Activated gamma-delta T cell treated with anti-CD3 and anti-CD28 coated beads, Interleukin-2, amount 50 U/mL, for 16 hours (primary cell): Measurements from ENCODE around the gene ZNF184.

Experiments used
- DNase-seq: peaks from one replicate; pipeline ENCODE4 v3.0.0-alpha.2; 2020; ENCODE audit warnings: low read depth

Gene ZNF184

DNA sequence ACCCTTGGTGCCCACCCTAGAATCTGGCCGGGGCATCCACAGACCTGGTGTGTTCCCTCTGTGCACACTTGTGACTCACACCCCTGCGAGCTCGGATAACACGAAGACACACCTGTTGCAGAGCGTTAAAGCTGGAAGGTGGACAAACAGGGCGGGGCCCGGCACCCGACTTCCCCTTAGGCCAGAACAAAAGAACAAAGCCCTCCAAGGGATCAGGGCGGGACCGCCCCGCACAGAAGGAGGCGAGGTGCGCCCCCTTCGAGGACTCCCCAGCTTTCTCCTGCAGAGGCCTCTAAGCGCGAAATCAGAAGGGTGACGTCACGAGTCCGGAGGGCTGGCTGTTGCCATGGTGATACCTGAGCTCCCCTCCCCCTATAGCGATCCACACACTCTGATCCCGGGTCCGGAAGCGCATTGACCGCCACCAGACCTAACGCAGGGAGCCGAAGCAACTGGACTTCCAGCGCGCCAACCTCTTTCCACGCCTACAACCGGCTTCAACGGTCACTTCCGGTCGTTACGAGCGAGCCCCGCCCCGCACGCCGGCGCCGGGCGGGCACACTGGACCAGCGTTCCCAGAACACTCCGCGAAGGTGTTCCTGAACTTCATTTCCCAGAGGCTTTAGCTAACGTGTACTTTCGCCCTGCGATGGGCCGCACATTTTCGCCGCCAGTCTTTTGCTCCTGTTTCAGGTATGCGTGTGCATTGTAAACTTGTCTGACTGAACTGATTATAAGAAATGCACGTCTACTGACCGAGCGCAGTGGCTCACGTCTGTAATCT is at the start of gene ZNF184:
Gene ZNF184, minus strand, starts transcription at position 489 of the 784 bp plus-strand sequence. CDS start 811 bp downstream, outside the sequence.
- DNase-seq: peak; percentile 77

DNA sequence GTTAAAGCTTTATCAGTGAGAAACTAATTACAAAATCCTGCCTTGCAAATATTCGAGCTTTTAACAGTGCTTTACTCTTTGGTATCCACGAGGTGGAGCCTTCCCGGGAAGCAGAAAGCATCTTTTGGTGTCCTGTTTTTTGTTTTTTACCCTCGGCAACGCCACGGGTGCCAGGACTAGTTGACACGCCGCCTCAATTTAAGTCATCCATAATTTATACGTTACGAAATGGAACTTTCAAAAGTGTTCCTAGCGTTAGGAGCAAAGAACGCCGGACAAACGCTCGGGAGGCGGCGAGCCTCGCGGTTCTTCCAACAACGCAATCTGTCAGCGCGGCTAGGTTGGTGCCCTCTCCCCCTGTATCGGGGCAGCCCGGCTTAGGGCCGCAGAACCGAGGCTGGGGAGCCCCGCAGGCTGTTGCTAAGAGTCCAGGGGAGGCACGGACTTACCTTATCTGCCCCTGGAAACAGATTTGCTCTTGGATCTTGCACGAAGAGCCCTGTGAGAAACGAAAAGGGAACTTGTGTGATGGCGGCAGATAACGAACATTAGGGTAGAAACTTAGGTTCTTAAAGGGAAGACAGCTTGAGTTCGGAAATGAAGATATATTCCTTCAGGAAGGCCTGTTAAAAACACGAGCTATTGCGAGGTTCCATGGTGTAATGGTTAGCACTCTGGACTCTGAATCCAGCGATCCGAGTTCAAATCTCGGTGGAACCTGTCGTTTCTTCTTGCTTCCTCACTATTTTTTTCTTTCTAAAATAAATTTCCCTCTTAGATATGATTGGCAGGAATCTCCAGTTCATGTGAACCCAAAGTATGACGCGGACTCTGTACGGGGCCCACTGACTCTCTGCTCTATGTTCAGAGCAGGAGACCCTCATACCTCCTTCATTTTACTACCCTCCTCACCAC is 46.2 kb upstream of the ZNF184 start:
- DNase-seq: peak; percentile 41

DNA sequence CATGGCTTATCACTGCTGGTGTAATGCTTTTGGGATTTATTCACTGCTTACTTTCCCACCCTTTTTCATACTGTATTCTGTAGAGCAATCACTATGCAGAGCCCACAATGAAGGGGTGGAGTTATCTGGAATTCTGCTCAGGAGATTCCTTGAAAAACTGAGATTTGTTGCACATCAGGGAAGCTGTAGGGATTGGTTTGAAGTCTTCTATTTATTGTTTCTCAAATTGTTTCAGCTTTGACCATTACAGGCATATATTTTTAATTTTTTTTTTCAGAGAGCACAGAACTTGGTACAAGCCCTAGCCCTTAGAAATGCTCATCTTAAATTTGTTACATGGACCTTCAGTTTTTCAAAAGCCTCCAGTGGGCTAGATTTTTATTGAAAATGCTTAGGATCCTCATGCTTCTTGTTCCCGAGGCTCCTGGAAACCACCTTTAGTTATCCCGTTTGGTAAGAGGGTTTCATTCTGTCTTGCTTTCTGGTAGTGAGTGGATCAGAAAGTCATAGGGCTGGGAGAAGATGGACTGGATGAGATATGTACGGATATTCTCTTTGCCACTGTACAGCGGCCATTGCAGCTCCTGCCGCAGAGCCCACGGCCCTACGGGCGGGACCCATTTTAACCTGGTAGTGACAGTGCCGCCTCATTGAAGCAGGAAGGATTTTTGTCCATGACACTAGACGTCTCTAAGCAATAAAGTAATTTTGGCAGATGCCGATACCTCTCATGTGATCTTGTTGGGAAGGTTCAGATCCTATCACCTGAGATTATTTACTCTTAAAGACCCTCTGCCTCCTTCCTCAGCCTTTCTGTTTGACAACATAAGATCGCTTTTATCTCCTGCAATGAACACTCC is 45.3 kb upstream of the ZNF184 start:
- no peak for DNase-seq

DNA sequence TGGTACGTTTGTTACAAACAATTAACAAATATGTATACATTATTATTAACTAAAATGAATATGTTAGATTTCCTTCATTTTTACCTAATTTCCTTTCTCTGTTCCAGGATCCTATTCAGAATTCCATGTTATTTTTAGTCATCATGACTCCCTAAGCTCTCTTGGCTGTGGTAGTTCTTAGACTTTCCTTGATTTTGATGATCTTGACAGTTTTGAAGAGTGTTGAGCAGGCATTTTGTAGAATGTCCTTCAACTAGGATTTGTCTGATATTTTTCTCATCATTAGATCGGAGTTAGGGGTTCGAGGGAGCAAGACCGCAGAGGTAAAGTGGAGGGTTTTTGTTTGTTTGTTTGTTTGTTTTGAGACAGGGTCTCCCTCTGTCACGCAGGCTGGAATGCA is 44.3 kb upstream of the ZNF184 start:
- no peak for DNase-seq

DNA sequence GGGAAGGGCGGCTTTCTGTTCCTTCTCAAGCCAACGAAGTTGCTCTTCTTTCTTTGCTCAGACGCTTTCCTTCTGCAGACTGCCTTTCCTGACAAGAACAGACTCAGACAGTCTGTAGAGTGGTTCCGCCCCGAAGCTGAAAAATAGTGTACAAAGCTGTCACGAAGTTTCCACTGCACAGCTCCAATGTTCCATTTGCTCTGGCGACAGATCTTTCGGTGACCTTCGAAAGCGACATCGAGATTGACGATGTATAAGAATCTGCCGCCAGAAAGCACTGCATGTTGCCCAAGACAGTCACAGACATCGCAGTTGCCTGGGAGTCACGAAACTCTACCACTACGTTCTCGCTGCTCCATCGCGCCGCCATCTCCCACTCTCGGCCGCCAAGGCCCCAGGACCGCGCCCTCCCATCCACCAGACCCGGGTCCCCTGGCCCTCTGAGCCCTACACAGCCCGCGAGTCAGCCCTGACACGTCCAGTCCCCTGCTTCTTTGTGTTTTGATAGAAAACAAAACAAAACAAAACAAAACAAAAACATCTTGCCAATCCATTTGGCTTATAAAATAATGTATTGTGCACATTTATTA is 42.1 kb upstream of the ZNF184 start:
- no peak for DNase-seq

DNA sequence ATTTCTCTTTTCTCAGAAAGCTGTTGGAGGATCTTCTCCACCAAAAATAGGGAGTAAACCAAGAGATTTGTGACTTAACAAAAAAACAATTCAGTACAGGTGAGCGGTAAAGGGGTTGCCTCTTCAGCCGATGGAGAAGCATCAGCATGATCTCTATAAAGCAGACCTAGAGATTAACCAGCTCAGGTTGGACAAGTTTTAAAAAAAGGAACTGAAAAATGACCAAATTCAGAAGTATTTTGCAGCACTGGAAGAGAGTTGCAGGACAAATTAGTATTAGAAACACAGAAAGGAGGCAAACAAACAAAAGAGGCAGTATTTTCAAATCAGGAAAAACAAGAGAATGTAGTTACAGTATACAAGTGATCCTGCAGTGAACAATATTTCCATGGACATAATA is 39.6 kb upstream of the ZNF184 start:
- no peak for DNase-seq

DNA sequence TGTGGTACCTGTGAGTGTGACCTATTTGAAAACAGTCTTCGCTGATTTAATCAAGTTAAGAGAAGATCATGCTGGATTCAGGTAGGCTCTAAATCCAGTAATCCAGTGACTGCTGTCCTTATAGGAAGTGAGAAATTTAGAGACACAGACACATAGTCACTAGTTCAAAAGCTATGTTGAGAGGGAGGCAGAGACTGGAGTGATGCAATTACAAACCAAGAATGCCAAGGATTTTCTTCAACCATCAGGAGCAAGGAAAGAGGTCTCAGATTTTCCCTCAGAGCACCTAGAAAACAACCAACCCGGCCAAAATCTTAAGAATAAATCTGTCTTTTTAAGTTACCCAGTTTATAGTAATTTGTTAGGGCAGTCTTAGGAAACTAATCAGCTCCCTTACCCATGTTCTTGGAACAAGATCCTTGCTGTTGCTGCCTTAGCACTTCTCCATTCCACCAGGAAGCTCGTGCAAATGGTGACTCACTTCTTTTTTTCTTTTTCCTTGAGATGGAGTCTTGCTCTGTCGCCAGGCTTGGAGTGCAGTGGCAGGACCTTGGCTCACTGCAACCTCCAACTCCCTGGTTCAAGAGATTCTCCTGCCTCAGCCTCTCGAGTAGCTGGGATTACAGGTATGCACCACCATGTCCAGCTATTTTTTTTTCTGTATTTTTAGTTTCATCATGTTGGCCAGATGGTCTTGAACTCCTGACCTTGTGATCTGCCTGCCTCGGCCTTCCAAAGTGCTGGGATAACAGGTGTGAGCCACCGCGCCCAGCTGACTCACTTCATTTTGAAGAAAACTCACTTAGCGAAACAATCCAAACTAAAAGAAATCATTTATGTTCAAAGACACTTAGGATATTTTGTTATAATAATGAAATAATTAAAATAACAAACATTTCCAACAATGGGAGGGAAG is 34.4 kb upstream of the ZNF184 start:
- DNase-seq: no peak

DNA sequence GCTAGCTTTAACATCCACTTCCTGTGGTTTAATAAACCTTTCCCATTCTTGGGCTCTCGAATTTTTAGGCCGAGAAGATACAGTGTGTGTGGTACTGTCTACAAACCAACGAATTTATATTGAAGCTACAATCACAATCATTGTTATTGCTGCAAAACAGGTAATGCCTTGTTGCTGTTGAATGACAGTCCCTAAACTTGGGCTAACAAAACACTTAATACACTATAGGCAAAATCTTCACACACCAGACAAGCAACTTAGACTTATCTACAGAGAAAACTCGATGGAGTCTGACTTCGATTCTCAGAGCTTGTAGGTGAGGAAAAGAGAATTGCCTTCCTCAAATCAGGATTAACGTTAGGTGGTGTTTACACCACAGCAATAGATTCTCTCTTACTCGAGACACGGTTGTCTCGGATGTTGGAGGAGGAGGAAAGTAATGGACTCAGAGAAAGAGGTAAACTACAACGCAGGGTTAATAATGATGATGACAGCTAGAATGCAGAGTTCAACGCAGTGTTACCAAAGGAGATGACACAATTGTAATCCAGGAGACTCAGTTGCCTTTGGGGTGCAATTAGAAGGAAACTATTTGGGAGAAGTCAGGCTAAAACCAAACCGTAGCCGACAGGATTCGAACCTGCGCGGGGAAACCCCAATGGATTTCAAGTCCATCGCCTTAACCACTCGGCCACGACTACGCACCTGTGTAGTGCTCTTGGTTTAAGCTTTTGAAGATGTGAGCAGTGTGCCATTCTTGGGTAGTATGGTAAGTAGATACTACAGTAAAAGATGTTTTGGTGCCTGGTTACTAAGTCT is 32.5 kb upstream of the ZNF184 start:
- no peak for DNase-seq

DNA sequence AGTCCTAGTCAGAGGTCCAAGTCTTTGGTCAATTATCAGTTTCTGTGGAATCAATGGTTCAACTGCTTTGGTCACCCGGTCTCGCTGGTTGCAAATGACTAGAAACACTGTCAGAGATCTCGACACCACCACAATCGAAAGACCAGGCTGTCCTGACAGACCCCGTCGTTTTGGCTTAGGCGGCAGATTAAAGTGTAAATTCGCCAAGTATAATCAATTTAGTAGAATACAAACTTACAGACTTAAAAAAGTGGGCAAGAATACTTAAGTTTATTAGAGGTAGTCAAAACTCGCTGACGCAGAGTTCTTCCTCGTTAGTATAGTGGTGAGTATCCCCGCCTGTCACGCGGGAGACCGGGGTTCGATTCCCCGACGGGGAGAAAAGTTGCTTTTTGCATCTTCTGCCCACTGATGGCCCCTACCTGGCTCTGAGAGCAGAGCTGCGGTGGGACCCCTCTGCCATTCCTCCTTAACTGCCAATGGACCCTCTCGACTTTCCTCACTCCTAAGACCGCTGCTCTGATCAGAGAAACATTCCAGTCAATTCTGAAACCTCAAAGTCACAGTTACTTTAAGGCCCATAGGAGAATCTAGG is 30.6 kb upstream of the ZNF184 start:
- peak; percentile 79 for DNase-seq

DNA sequence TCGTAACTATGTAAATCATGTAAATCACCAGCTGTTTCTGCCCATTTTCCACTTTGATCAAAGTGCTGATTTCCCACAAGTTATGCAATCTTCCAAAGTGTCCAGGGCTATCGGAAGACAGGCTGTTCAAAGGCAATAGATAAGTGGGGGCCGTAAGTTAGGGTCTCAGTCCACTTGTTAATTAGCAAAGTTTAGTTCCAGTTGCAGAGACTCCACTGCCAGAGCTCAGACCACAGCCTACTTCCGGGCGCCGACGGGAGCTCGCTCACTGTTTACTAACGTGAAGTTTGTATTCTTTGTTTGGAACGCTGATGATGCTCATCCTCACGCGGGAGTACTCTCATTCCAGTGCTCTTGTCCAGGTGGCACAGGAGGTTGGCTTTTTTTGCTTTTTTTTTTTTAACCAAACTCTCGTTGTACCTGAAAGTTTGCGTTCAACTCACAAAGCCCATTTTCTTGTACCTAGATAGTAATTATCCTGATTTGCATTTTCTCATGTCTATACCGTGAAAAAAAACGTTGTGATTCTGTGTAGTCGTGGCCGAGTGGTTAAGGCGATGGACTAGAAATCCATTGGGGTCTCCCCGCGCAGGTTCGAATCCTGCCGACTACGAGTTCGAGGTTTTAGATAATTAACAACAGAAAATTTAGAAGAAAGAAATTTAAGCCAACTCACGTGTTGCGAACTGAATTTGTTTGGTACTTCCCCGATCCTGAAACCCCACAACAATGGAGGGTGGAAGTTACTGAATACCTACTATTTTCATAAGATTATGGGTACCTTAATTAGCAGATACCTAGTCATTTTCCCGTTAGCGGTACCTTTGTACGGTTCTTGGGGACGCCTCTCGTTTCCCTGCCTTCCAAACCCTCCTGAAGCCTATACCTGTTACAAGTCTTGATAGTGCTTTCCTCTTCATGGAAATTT is 29.9 kb upstream of the ZNF184 start:
- DNase-seq: peak; percentile 45

DNA sequence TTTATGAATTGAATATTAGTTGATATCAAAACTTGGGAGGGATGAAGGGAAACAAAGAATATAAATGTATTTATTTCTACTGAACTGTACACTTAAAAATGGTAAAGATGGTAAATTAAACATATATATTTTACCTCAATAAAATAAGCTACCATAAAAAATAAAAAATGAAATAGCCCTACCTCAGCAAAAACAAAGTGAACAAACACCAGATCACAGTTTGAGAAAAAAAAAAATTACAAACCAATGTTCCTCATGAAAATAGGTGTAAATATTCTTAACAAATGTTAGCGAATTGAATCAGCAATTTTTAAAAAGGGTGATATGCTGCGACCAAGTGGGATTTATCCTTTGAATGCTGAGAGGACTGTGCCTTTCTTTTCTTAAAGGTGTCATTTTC is 28.3 kb upstream of the ZNF184 start:
- no peak for DNase-seq

DNA sequence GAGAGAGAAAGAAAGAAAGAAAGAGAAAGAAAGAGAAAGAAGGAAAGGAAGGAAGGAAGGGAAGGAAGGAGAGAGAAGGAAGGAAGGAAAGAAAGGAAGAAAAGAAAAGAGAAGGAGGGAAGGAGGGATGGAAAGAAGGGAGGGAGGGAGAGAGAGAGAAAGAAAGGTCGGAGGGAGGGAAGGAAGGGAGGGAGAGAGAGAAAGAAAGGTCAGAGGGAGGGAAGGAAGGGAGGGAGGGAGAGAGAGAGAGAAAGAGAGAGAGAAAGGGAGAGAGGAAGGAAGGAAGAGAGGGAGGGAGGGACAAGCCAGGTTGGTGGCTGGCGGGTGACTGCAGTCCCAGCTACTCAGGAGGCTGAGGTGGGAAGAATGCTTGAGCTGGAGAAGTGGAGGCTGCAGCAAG is 27.3 kb upstream of the ZNF184 start:
- DNase-seq: no peak

DNA sequence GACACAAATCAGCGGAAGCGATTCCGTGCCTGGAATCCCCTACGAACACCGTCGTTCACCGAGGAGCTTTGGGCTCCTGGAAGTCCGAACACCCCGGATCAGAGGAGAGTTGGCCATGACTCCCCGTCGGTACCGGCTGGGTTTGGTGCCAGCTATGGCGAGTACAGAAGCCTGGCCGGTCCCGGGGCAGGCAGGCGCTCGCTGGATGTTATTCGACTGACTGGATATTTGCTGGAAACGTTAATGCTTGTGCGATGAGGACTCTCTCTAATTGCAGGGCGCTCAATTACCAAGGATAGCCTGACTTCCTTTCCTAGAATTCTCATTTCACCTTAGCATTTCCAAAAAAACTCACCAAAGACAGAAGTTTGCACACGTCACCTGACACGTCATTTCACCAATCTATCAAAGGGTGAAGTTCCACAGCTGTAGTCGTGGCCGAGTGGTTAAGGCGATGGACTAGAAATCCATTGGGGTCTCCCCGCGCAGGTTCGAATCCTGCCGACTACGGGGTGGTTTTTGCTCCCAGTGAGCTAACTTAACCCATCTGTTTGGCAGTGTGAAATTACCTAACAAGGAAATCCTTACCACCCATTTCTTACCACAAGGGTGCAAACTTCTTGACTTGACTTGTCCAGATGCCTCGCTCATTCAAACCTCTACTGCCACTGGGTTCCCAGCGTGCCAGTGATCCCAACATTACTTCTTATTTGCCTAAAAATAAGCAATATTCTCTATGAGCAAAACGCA is 22.7 kb upstream of the ZNF184 start:
- DNase-seq: no peak

DNA sequence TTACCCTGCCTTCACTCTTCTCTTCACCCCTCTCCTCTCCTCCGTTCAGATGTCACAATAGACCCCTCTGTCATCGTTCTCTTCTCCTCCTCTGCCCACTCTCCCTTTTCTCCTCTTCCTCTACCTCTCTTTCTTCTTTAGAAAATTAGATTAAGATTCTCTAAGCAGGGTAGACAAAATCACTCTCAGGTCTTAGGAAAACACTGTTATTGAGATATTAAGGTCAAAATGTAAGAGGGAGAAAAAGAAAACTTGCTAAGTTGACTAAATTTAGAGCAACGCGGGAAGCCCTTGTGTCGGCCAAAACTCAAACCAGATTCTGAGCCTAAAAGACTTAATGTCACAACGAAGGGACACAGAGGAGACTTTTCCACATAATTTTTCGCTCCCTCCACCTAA is 22.1 kb upstream of the ZNF184 start:
- DNase-seq: no peak

DNA sequence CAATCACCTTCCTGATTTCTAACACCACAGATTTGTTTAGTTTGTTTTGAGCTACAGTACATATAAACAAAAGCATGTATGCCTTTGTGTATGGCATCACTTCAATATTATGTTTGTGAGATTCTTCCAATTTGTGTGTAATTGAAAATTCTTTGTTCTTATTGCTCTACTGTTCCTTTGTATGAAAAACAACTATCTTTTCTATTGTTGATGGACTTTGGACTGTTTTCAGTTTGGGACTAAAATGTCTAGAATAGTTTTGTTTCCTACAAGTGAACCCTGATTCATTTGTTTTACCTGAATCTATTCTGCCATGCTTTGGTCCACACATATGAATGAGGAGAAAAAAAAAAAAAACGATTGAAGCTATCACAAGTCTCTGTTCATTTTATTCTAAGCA is 21.2 kb upstream of the ZNF184 start:
- no peak for DNase-seq

DNA sequence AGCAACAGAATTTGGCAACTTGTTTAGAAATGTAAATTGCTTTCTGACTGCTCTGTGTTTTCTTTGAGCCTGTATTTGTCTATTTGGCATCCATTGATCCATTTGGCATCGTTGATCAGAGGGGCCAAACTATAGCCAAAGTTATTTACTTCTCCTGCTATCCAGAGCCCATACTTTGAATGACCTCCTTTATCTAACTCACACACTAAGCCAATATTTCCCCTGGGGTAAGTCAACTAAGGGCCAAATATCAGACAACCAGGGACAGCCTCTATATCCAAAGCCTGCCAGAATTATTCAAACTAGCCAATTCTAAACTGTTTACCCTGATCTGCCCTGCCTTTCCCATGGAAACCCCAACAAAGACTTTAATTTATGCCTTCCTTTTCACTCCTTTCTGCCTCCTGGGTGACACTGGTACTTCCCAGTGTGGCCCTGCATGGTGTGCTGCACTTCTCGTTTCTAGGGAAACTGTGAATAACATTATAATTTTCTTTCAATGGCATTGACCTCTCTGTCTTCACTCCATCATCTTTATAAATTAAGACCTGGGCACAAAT is 19.8 kb upstream of the ZNF184 start:
- DNase-seq: no peak
